C4-2B (cell line): ENCODE measurements around the gene INAVA.

Experiments used
- CTCF ChIP-seq: fragments of 450-650 bp; conservative IDR thresholded peaks from 2 replicates; pipeline ENCODE4 v1.5.1; 2017; ENCODE audit warnings: mild to moderate bottlenecking
- ZFX ChIP-seq: fragments of 450-650 bp; IDR thresholded peaks from 2 replicates; pipeline ENCODE4 v1.6.1; 2017

- TF ChIP-seq CTCF = no peak
- no peak for TF ChIP-seq ZFX
Measured at GRCh38 chr1:200921571-200922110, 26.9 kb downstream of the INAVA start.
